Measurements from ENCODE around the gene DDRGK1. TPM values are rescaled to one million over a fixed set of nuclear protein-coding genes. Genes with fewer than 3 reads are reported as not detected.
"Not testable (repeated sequence)": the region's sequence is repeated elsewhere in the genome, so short reads cannot be mapped to it uniquely, and the experiment has no call there.

The DDRGK1 gene
- total RNA-seq, 1 donor from 2014 or later: 25.9 TPM

GRCh38 chr20:3165473-3166337, 38.8 kb downstream of the DDRGK1 start:
- no peak for DNase-seq (ENCODE audit: low read depth, low spot score)

GRCh38 chr20:3164763-3165410, 39.6 kb downstream of the DDRGK1 start:
- no peak for DNase-seq (ENCODE audit: low read depth, low spot score)

GRCh38 chr20:3164043-3164762, 40.3 kb downstream of the DDRGK1 start:
- DNase-seq (ENCODE audit: low read depth, low spot score): no peak

- DNase-seq (ENCODE audit: low read depth, low spot score): no peak
These were observed 41.1 kb downstream of the DDRGK1 start for GRCh38 chr20:3163099-3164042.

GRCh38 chr20:3162080-3162611, 42.3 kb downstream of the DDRGK1 start:
- DNase-seq (ENCODE audit: low read depth, low spot score): no peak

- DNase-seq (ENCODE audit: low read depth, low spot score): no peak
These were observed 43.0 kb downstream of the DDRGK1 start for GRCh38 chr20:3161316-3162079.

- no peak for DNase-seq (ENCODE audit: low read depth, low spot score)
These were observed 44.1 kb downstream of the DDRGK1 start for GRCh38 chr20:3160418-3160817.

GRCh38 chr20:3158968-3159431, 45.5 kb downstream of the DDRGK1 start:
- DNase-seq (ENCODE audit: low read depth, low spot score): no peak

GRCh38 chr20:3157817-3158216, 46.7 kb downstream of the DDRGK1 start:
- no peak for DNase-seq (ENCODE audit: low read depth, low spot score)

- DNase-seq (ENCODE audit: low read depth, low spot score): no peak
These were observed 47.5 kb downstream of the DDRGK1 start for GRCh38 chr20:3156811-3157619.

GRCh38 chr20:3152057-3152644, 52.3 kb downstream of the DDRGK1 start:
- not testable (repeated sequence) for DNase-seq (ENCODE audit: low read depth, low spot score)

GRCh38 chr20:3150908-3151307, 53.6 kb downstream of the DDRGK1 start:
- DNase-seq (ENCODE audit: low read depth, low spot score): no peak

- DNase-seq (ENCODE audit: low read depth, low spot score): no peak
These were observed 57.6 kb downstream of the DDRGK1 start for GRCh38 chr20:3146732-3147341.

GRCh38 chr20:3141757-3142156, 62.7 kb downstream of the DDRGK1 start:
- DNase-seq (ENCODE audit: low read depth, low spot score): no peak

Measured in pulmonary artery endothelial cell (primary cell).